IMR-90 (cell line): ENCODE data around the gene LRP3. TPM values are rescaled to one million over a fixed set of nuclear protein-coding genes. Genes with fewer than 3 reads are reported as not detected.

ENCODE experiments used
- ATAC-seq: fragments of 200-7000 bp; cut with Tn5 transposase; 2 replicates; pipeline ENCODE4 v1.9.1; 2020; ENCODE audit warnings: low read depth, mild to moderate bottlenecking, moderate library complexity
- BruUV-seq: library from RNA; stranded (reverse); fragments of 400-500 nt; replicated peaks from 2 replicates; lab custom pipeline; 2021; lab: Mats Ljungman, UMichigan
- CTCF ChIA-PET: fragments of 300-600 bp; formaldehyde crosslinking; extraction: SDS; loops from one replicate; lab custom pipeline; 2021; ENCODE audit warnings: antibody characterized with exemption; lab: Yijun Ruan, JAX
- POLR2A ChIA-PET: fragments of 300-600 bp; sonication (Branson Sonifier 250); formaldehyde crosslinking; loops from one replicate; lab custom pipeline; 2022; ENCODE audit warnings: antibody characterized with exemption; ENCODE audit not compliant: unreplicated experiment; lab: Charles Lee
- DNase-seq: peaks from one replicate; pipeline ENCODE4 v3.0.0; 2013
- H2AFZ ChIP-seq: replicated peaks from 2 replicates; pipeline ENCODE3; 2013; ENCODE audit warnings: low read length, mild to moderate bottlenecking; ENCODE audit not compliant: poor library complexity
- H2AK5ac ChIP-seq: 2 replicates; pipeline ENCODE4 v1.6.1; 2013; ENCODE audit warnings: low read depth, low read length, inconsistent platforms
- H2AK9ac ChIP-seq: replicated peaks from 2 replicates; pipeline ENCODE3; 2013; ENCODE audit warnings: mild to moderate bottlenecking, low read depth, low read length, moderate library complexity; ENCODE audit not compliant: poor library complexity
- H2BK120ac ChIP-seq: 2 replicates; pipeline ENCODE4 v1.6.1; 2013; ENCODE audit warnings: low read depth, low read length, inconsistent platforms
- H2BK15ac ChIP-seq: 3 replicates; pipeline ENCODE4 v1.6.1; 2013; ENCODE audit warnings: low read depth, low read length, inconsistent platforms
- H2BK20ac ChIP-seq: 2 replicates; pipeline ENCODE4 v1.6.1; 2013; ENCODE audit warnings: low read depth, mild to moderate bottlenecking, inconsistent platforms, low read length, moderate library complexity
- H2BK5ac ChIP-seq: 2 replicates; pipeline ENCODE4 v1.6.1; 2013; ENCODE audit warnings: mild to moderate bottlenecking, low read depth, low read length, inconsistent platforms; ENCODE audit not compliant: poor library complexity, severe bottlenecking
- H3K14ac ChIP-seq: replicated peaks from 2 replicates; pipeline ENCODE4 v1.6.1; 2013; ENCODE audit warnings: low read depth, low read length, inconsistent platforms
- H3K18ac ChIP-seq: 2 replicates; pipeline ENCODE4 v1.6.1; 2013; ENCODE audit warnings: low read depth, low read length, control low read depth
- H3K23ac ChIP-seq: 2 replicates; pipeline ENCODE4 v1.6.1; 2013; ENCODE audit warnings: low read depth, low read length, inconsistent platforms
- H3K27ac ChIP-seq: 2 replicates; pipeline ENCODE4 v1.5.1; 2013; ENCODE audit warnings: mild to moderate bottlenecking, control low read depth, low read length; ENCODE audit not compliant: insufficient read depth
- H3K27me3 ChIP-seq: 2 replicates; pipeline ENCODE4 v1.6.1; 2013; ENCODE audit warnings: low read length; ENCODE audit not compliant: control insufficient read depth, insufficient read depth
- H3K36me3 ChIP-seq: 2 replicates; pipeline ENCODE4 v1.6.1; 2013; ENCODE audit warnings: low read length, mixed read lengths; ENCODE audit not compliant: control insufficient read depth, insufficient read depth
- H3K4ac ChIP-seq: 2 replicates; pipeline ENCODE4 v1.6.1; 2013; ENCODE audit warnings: low read depth, low read length, inconsistent platforms
- H3K4me1 ChIP-seq: 2 replicates; pipeline ENCODE4 v1.6.1; 2013; ENCODE audit warnings: low read length, mixed read lengths; ENCODE audit not compliant: control insufficient read depth, insufficient read depth
- H3K4me2 ChIP-seq: 2 replicates; pipeline ENCODE4 v1.6.1; 2013; ENCODE audit warnings: low read depth, mild to moderate bottlenecking, control low read depth, low read length, moderate library complexity
- H3K4me3 ChIP-seq: 2 replicates; pipeline ENCODE4 v1.5.1; 2013; ENCODE audit warnings: low read depth, mild to moderate bottlenecking, control low read depth, low read length, moderate library complexity; ENCODE audit not compliant: insufficient read depth
- H3K56ac ChIP-seq: 2 replicates; pipeline ENCODE4 v1.6.1; 2013; ENCODE audit warnings: low read length, inconsistent platforms; ENCODE audit not compliant: insufficient read depth; ENCODE audit errors: extremely low read depth
- H3K79me1 ChIP-seq, 2 experiments: 2 replicates each; pipeline ENCODE4 v1.6.1; 2013; ENCODE audit warnings: low read length in 2 of 2, inconsistent platforms in 1 of 2, low read depth in 1 of 2
- H3K9ac ChIP-seq: 2 replicates; pipeline ENCODE4 v1.6.1; 2013; ENCODE audit warnings: low read depth, low read length, control low read depth
- H3K9me1 ChIP-seq: 2 replicates; pipeline ENCODE4 v1.6.1; 2013; ENCODE audit warnings: low read length, inconsistent platforms; ENCODE audit not compliant: insufficient read depth
- H3K9me3 ChIP-seq: 2 replicates; pipeline ENCODE4 v1.6.1; 2013; ENCODE audit warnings: low read length; ENCODE audit not compliant: control insufficient read depth, insufficient read depth
- H4K20me1 ChIP-seq: 2 replicates; pipeline ENCODE4 v1.6.1; 2013; ENCODE audit warnings: low read length, inconsistent platforms; ENCODE audit not compliant: insufficient read depth
- H4K5ac ChIP-seq: 2 replicates; pipeline ENCODE4 v1.6.1; 2013; ENCODE audit warnings: mild to moderate bottlenecking, low read depth, low read length, control low read depth
- H4K8ac ChIP-seq, 2 experiments: 2 replicates each; pipeline ENCODE4 v1.6.1; 2013; ENCODE audit warnings: low read depth in 2 of 2, low read length in 2 of 2, control low read depth in 1 of 2, inconsistent platforms in 1 of 2
- H4K91ac ChIP-seq: 2 replicates; pipeline ENCODE4 v1.6.1; 2013; ENCODE audit warnings: low read depth, low read length, inconsistent platforms; ENCODE audit not compliant: insufficient read depth
- FOS ChIP-seq: fragments of 150-350 bp; IDR thresholded peaks from 2 replicates; pipeline ENCODE4 v1.6.1; 2016; ENCODE audit warnings: low read depth, low read length
- MAZ ChIP-seq: IDR thresholded peaks from 2 replicates; pipeline ENCODE4 v1.6.1; 2012; ENCODE audit warnings: low read depth, mild to moderate bottlenecking, low read length, improper control_type of control experiment, moderate library complexity, borderline replicate concordance
- MXI1 ChIP-seq: IDR thresholded peaks from 2 replicates; pipeline ENCODE4 v1.6.1; 2012; ENCODE audit warnings: low read depth, mild to moderate bottlenecking, low read length, moderate library complexity, borderline replicate concordance
- NFE2L2 ChIP-seq: fragments of 150-350 bp; IDR thresholded peaks from 2 replicates; pipeline ENCODE4 v1.6.1; 2016; ENCODE audit warnings: low read depth, mild to moderate bottlenecking, low read length
- POLR2A ChIP-seq: IDR thresholded peaks from 2 replicates; pipeline ENCODE4 v1.6.1; 2012; ENCODE audit warnings: mild to moderate bottlenecking, low read depth, low read length
- RAD21 ChIP-seq: IDR thresholded peaks from 2 replicates; pipeline ENCODE4 v1.6.1; 2012; ENCODE audit warnings: low read length, improper control_type of control experiment
- RFX5 ChIP-seq: IDR thresholded peaks from 2 replicates; pipeline ENCODE4 v1.8.0; 2012; ENCODE audit warnings: low read depth, mild to moderate bottlenecking, low read length, moderate library complexity
- SMC3 ChIP-seq: fragments of 150-350 bp; IDR thresholded peaks from 2 replicates; pipeline ENCODE4 v1.6.1; 2016; ENCODE audit warnings: low read depth, mild to moderate bottlenecking, antibody characterized with exemption, low read length, moderate library complexity
- whole genome bisulfite sequencing, 2 experiments: methylation state at CpG; one replicate each; pipeline versions ENCODE4 v1.1.5 to v1.1.7; 2013; ENCODE audit warnings: missing lambda C conversion rate in 2 of 2; ENCODE audit not compliant: insufficient read length in 1 of 2; ENCODE audit errors: extremely low coverage in 2 of 2; 5-methylcytosine and 5-hydroxymethylcytosine counted together
- dilution Hi-C: fragments of 300-500 bp; cut with HindIII; formaldehyde crosslinking; loops from one replicate; pipeline ENCODE4 v1.14.3; 2018; ENCODE audit warnings: low sequenced_read_pairs; ENCODE audit not compliant: unreplicated experiment
- in situ Hi-C: fragments of 300-500 bp; cut with MboI; formaldehyde crosslinking; loops from 3 replicates; pipeline ENCODE4 v1.14.3; 2019; ENCODE audit warnings: low sequenced_read_pairs, inconsistent platforms, mixed read lengths
- intact Hi-C: fragments of 100-400 bp; cut with micrococcal nuclease; formaldehyde crosslinking; loops from 2 replicates; pipeline ENCODE4 v1.10.0; 2022
- polyA plus RNA-seq, 3 experiments: library from polyadenylated mRNA; depleted of rRNA; stranded (reverse); fragments of >200 nt; gene quantifications; 2 replicates each; pipeline ENCODE4 v1.2.3, GENCODE V29; 2012; ENCODE audit warnings: low replicate concordance in 1 of 3
- total RNA-seq: library from RNA; depleted of rRNA; stranded (reverse); fragments of >200 nt; gene quantifications from 2 replicates; pipeline ENCODE4 v1.2.3, GENCODE V29; 2012
- TF ChIP-seq, protein P1 (sequence below): fragments of 150-350 bp; IDR thresholded peaks from 2 replicates; pipeline ENCODE4 v1.6.1; 2017; ENCODE audit warnings: mild to moderate bottlenecking, antibody characterized with exemption, low read length, low read depth
- TF ChIP-seq, protein P2 (sequence below): fragments of 150-350 bp; IDR thresholded peaks from 2 replicates; pipeline ENCODE4 v1.6.1; 2016; ENCODE audit warnings: low read depth, mild to moderate bottlenecking, low read length, moderate library complexity, borderline replicate concordance

LRP3 gene
- total and polyA plus RNA-seq, 2 of the 4 experiments (the other 2 are of a cell fraction) = 8.4 to 20.2 TPM

DNA sequence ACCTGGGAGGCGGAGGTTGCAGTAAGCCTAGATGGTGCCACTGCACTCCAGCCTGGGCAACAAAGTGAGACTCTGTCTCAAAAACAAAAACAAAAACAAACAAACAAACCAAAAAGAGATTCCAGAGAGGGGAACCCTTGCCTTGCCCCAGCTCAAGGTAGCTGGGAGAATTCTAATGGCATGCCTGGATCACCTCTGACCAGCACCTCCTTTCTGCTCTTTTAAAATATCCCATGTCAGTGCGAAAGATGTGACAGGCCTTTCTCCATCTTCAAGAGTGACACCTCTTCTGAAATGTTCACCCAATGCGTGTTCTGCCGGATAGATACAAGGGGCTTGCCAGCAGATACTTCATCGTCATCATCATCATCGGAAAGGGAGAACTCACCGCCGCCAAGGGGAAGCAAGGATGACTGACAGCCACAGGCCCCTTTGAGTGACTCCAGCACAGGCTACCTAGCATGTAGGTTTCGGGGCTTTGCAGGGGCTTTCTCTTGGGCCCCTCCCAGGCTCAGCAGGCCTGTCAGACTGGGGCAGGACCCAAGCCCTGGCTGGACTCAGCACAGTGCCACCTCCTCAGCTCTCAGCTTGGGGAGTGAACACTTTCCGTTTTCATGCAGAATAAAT lies 18.9 kb upstream of the LRP3 start (continued):
- no peak for TF ChIP-seq FOS

DNA sequence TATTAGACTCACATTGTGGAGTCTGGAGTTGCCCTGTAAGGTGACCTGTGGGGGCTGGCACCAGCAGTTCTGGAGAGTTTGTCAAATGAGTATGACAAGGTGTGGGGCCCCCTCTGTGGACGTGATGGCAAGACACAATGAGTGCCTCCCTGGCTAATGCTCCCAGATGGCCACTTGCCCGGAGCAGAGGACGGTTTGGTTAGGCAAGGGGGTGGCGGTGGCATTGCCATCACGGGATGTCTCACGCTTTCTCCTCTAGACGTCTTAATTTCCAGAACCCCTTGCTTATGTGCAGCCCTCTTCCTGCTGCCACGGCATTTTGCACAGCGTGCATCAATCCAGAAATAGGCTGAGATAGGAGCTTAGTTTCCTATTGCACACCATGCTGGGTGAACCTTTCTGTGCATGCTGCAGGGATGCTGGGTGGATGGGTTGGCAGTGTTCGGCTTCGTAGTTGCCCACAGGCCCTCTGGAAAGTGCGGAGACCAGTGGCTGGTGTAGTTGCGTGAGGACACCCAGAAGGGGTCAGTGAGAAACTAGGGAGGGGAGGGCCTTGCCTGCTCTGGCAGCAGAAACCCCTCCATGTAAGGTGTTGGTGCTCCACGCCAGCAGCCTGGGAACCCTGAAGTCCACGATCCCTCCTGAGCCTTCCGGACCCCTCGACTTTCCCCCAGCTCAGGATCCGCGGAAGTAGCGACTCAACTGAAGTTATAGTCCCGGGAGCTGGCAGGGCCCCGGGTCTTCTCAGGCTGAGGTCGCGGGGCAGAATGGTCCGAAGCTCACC lies 18.1 kb upstream of the LRP3 start:
- peak overlapping the region; percentile 81; the same call in 1 of the 2 replicates for H2AK5ac ChIP-seq
- H2AK9ac ChIP-seq = peak overlapping the region; percentile 98
- dilution Hi-C loops = no loop called here
- DNase-seq (peak; percentile 30), ATAC-seq (peak; percentile 0)
- H3K23ac ChIP-seq = peak overlapping the region; percentile 76; the same call in 1 of the 2 replicates
- H2BK15ac ChIP-seq = no peak overlapping the region
- H3K4me1 ChIP-seq = peaks cover 10% of the 10 kb centered on the region
- POLR2A ChIA-PET = interaction anchor here (0.5 kb wide), 2 partner anchors 56 to 170 kb away, joined by 5 to 6 read pairs; no protein-coding TSS in a partner anchor
- H3K4me3 ChIP-seq = peak overlapping the region; percentile 60
- H3K27me3 ChIP-seq = no peaks in the 10 kb centered on the region
- peak overlapping the region; percentile 69 for H3K27ac ChIP-seq
- H4K8ac ChIP-seq = peak overlapping the region; percentile 79 to 97
- intact Hi-C loops = loop anchor here (2.0 to 5.0 kb wide), 3 partner anchors 31 to 204 kb away; partner anchors contain the start of genes CEP89 and FAAP24
- H2BK5ac ChIP-seq = peak overlapping the region; percentile 85
- H3K56ac ChIP-seq = peak overlapping the region; percentile 56
- H3K9ac ChIP-seq = peak overlapping the region; percentile 79
- H3K4ac ChIP-seq = peak overlapping the region; percentile 88
- BruUV-seq = TSS peak; percentile 40
- WGBS, 2 experiments = 0% methylated on average over 5 of the region's 25 CpGs; no CpG with 5 or more reads in 1 of the 2 experiments
- peak overlapping the region; percentile 13 for H4K5ac ChIP-seq
- H4K20me1 ChIP-seq = peaks cover 9% of the 10 kb centered on the region
- CTCF ChIA-PET = interaction anchor here (0.5 to 1.9 kb wide), 3 partner anchors 13 to 1006 kb away, joined by 3 to 8 read pairs (median 7); no protein-coding TSS in a partner anchor
- peak overlapping the region; percentile 81 for H4K91ac ChIP-seq
- in situ Hi-C loops = no loop called here
- no peak for TF ChIP-seq MAZ
- TF ChIP-seq NFE2L2 = no peak
- TF ChIP-seq MXI1 = no peak
- no peak for TF ChIP-seq RAD21
- TF ChIP-seq, protein P1, sequence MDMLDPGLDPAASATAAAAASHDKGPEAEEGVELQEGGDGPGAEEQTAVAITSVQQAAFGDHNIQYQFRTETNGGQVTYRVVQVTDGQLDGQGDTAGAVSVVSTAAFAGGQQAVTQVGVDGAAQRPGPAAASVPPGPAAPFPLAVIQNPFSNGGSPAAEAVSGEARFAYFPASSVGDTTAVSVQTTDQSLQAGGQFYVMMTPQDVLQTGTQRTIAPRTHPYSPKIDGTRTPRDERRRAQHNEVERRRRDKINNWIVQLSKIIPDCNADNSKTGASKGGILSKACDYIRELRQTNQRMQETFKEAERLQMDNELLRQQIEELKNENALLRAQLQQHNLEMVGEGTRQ = no peak
- TF ChIP-seq RFX5 = no peak
- no peak for TF ChIP-seq FOS
- TF ChIP-seq SMC3 = no peak
- TF ChIP-seq, protein P2, sequence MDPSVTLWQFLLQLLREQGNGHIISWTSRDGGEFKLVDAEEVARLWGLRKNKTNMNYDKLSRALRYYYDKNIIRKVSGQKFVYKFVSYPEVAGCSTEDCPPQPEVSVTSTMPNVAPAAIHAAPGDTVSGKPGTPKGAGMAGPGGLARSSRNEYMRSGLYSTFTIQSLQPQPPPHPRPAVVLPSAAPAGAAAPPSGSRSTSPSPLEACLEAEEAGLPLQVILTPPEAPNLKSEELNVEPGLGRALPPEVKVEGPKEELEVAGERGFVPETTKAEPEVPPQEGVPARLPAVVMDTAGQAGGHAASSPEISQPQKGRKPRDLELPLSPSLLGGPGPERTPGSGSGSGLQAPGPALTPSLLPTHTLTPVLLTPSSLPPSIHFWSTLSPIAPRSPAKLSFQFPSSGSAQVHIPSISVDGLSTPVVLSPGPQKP = no peak
- TF ChIP-seq POLR2A = no peak
- peaks cover 12% of the 10 kb centered on the region; the same call in 1 of the 2 replicates for H3K9me1 ChIP-seq
- no peak overlapping the region for H2BK20ac ChIP-seq
- peak overlapping the region; percentile 28; the same call in 1 of the 2 replicates for H2BK120ac ChIP-seq
- peaks cover 11 to 23% of the 10 kb centered on the region in 2 experiments for H3K79me1 ChIP-seq
- H3K4me2 ChIP-seq = peak overlapping the region; percentile 93
- no peaks in the 10 kb centered on the region for H3K36me3 ChIP-seq
- H2AFZ ChIP-seq = peak overlapping the region; percentile 99
- H3K9me3 ChIP-seq = no peaks in the 10 kb centered on the region
- H3K18ac ChIP-seq = peak overlapping the region; percentile 8; the same call in 1 of the 2 replicates
- H3K14ac ChIP-seq = peak overlapping the region; percentile 66
